ENCODE measurements around the gene PON3. TPM values are rescaled to one million over a fixed set of nuclear protein-coding genes. Genes with fewer than 3 reads are reported as not detected.

Gene PON3
- total RNA-seq, 1 donor from 2014 or later = not detected

DNA sequence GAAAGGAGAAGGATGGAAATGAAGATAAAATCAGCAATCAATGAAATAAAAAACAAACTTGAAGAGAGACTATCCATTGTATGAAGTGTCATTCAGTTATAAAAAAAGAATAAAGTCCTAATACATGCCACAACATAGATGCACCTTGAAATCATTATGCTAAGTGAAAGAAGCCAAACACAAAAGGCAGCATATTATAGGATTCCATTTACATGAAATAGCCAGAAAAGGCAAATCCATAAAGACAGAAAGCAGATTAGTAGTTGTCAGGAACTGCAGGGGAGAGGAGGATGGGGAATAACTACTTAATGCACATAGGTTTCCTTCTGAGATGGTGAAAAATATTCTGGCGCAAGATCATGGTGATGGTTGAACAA is 65.2 kb downstream of the PON3 start:
- H3K79me2 ChIP-seq (ENCODE audit: insufficient read depth, low read length) = no peaks in the 10 kb centered on the region
- H4K20me1 ChIP-seq (ENCODE audit: insufficient read depth, low read length) = no peaks in the 10 kb centered on the region
- no peak overlapping the region for H3K4me3 ChIP-seq (ENCODE audit: insufficient read depth, low read depth, low read length)
- H3K4me1 ChIP-seq (ENCODE audit: insufficient read depth, low read length) = peaks cover 7% of the 10 kb centered on the region
- no peaks in the 10 kb centered on the region for H3K36me3 Mint-ChIP-seq (ENCODE audit: low read depth, unreplicated experiment)
- TF ChIP-seq EZH2 (IDR thresholded peaks at IDR 0.05; ENCODE audit: insufficient read depth, low read length) = no peak
- TF ChIP-seq, protein P1, sequence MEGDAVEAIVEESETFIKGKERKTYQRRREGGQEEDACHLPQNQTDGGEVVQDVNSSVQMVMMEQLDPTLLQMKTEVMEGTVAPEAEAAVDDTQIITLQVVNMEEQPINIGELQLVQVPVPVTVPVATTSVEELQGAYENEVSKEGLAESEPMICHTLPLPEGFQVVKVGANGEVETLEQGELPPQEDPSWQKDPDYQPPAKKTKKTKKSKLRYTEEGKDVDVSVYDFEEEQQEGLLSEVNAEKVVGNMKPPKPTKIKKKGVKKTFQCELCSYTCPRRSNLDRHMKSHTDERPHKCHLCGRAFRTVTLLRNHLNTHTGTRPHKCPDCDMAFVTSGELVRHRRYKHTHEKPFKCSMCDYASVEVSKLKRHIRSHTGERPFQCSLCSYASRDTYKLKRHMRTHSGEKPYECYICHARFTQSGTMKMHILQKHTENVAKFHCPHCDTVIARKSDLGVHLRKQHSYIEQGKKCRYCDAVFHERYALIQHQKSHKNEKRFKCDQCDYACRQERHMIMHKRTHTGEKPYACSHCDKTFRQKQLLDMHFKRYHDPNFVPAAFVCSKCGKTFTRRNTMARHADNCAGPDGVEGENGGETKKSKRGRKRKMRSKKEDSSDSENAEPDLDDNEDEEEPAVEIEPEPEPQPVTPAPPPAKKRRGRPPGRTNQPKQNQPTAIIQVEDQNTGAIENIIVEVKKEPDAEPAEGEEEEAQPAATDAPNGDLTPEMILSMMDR (IDR thresholded peaks at IDR 0.05; ENCODE audit: insufficient read depth, low read depth, low read length) = no peak
- H3K9me3 Mint-ChIP-seq (ENCODE audit: unreplicated experiment) = no peaks in the 10 kb centered on the region
- H3K9ac ChIP-seq (ENCODE audit: low read length) = no peak overlapping the region
- no peaks in the 10 kb centered on the region for H3K36me3 ChIP-seq (ENCODE audit: insufficient read depth, low read length)
- FAIRE-seq (no peak), DNase-seq (ENCODE audit: low read depth) (no peak)
- H3K27me3 ChIP-seq (ENCODE audit: insufficient read depth, low read length) = no peaks in the 10 kb centered on the region
- no peak overlapping the region for H2AFZ ChIP-seq (ENCODE audit: low read depth, low read length)
- H3K27me3 Mint-ChIP-seq (ENCODE audit: low read depth, unreplicated experiment) = peaks cover 2% of the 10 kb centered on the region
- H3K27ac Mint-ChIP-seq (ENCODE audit: unreplicated experiment) = peak overlapping the region; percentile 41
- peaks cover 25% of the 10 kb centered on the region for H3K4me1 Mint-ChIP-seq (ENCODE audit: low read depth, unreplicated experiment)
- H3K4me2 ChIP-seq (ENCODE audit: low read length) = peak overlapping the region; percentile 48
- peaks cover 3% of the 10 kb centered on the region for H3K9me3 ChIP-seq (ENCODE audit: insufficient read depth, low read depth, low read length)
- no peak overlapping the region for H3K4me3 Mint-ChIP-seq (ENCODE audit: unreplicated experiment)
- no peak overlapping the region for H3K27ac ChIP-seq (ENCODE audit: low read depth, low read length)

DNA sequence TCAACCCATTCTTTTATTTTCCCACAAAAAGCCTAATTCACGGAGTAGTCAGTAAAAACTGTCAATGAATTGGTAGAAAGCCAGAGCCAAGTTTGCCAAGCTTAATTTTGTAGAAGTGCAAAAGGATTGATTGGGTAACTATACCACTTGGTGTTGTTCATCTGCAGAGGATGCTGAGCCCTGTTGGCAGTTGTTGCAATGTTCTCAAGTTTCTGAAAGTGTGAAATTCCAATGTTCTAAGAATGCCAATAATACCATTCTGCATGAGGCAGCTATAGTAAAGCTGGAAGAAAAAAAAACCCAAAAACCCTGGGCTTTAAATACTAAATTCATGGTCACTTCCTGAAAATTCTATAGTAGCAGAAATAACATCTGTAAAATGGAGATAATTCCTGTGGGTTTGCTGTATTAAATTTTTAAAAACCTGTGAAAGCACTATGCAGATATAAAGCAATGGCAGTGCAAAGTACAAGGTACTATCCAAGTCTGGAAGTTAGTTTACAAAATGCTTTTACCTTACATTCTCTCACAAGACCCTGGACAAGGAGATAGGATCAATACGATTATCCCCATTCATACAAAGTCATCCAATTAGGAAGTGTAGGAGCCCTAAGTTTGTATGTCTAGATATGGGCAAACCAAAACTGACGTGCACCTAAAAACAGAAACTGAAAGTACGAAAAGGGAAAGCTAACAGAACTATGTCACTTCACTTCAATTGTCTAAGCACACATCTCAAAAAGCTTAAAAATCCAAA is 65.8 kb downstream of the PON3 start:
- peaks cover 5% of the 10 kb centered on the region for H3K27me3 Mint-ChIP-seq (ENCODE audit: low read depth, unreplicated experiment)
- Histone ChIP-seq H3K9ac (ENCODE audit: low read length) (no peak overlapping the region), H4K20me1 (ENCODE audit: insufficient read depth, low read length) (no peaks in the 10 kb centered on the region), H3K9me3 (ENCODE audit: insufficient read depth, low read depth, low read length) (peaks cover 3% of the 10 kb centered on the region), H3K4me3 (ENCODE audit: insufficient read depth, low read depth, low read length) (no peak overlapping the region), H3K27me3 (ENCODE audit: insufficient read depth, low read length) (no peaks in the 10 kb centered on the region), H3K4me1 (ENCODE audit: insufficient read depth, low read length) (peaks cover 4% of the 10 kb centered on the region), H3K27ac (ENCODE audit: low read depth, low read length) (no peak overlapping the region), H3K79me2 (ENCODE audit: insufficient read depth, low read length) (no peaks in the 10 kb centered on the region), H2AFZ (ENCODE audit: low read depth, low read length) (no peak overlapping the region), H3K36me3 (ENCODE audit: insufficient read depth, low read length) (no peaks in the 10 kb centered on the region), H3K4me2 (ENCODE audit: low read length) (peak overlapping the region; percentile 48)
- TF ChIP-seq, protein P1 (IDR thresholded peaks at IDR 0.05; ENCODE audit: insufficient read depth, low read depth, low read length) = no peak
- no peak for TF ChIP-seq EZH2 (IDR thresholded peaks at IDR 0.05; ENCODE audit: insufficient read depth, low read length)
- no peaks in the 10 kb centered on the region for H3K9me3 Mint-ChIP-seq (ENCODE audit: unreplicated experiment)
- no peaks in the 10 kb centered on the region for H3K36me3 Mint-ChIP-seq (ENCODE audit: low read depth, unreplicated experiment)
- peak overlapping the region; percentile 41 for H3K27ac Mint-ChIP-seq (ENCODE audit: unreplicated experiment)
- DNase-seq (ENCODE audit: low read depth) (no peak), FAIRE-seq (peak; percentile 62)
- H3K4me1 Mint-ChIP-seq (ENCODE audit: low read depth, unreplicated experiment) = peaks cover 22% of the 10 kb centered on the region
- no peak overlapping the region for H3K4me3 Mint-ChIP-seq (ENCODE audit: unreplicated experiment)

DNA sequence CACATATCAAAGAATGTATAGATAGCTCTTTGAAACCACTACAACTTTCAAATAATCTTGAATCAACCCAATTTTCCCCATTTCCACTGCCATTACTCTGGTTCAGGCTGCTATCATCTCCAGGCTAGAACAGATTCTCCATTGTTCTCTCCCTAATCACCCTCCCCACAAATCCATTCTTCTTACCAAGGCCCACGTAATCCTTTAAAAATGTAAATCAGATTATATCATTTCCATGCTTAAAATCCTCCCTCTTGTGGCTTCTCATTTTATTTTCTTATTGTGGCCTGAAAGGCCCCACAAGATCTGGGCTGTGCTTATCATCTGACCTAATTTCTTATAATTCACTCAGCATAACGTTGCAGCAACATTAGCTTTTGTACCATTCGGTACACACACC is 68.8 kb downstream of the PON3 start:
- FAIRE-seq = no peak
- Histone ChIP-seq H3K27me3 (ENCODE audit: insufficient read depth, low read length) (peaks cover 2% of the 10 kb centered on the region), H3K9me3 (ENCODE audit: insufficient read depth, low read depth, low read length) (peaks cover 3% of the 10 kb centered on the region), H2AFZ (ENCODE audit: low read depth, low read length) (no peak overlapping the region), H3K79me2 (ENCODE audit: insufficient read depth, low read length) (no peaks in the 10 kb centered on the region), H4K20me1 (ENCODE audit: insufficient read depth, low read length) (no peaks in the 10 kb centered on the region), H3K36me3 (ENCODE audit: insufficient read depth, low read length) (no peaks in the 10 kb centered on the region), H3K9ac (ENCODE audit: low read length) (no peak overlapping the region), H3K4me1 (ENCODE audit: insufficient read depth, low read length) (no peaks in the 10 kb centered on the region), H3K27ac (ENCODE audit: low read depth, low read length) (no peak overlapping the region), H3K4me2 (ENCODE audit: low read length) (no peak overlapping the region), H3K4me3 (ENCODE audit: insufficient read depth, low read depth, low read length) (no peak overlapping the region)
- Mint-ChIP-seq H3K4me3 (ENCODE audit: unreplicated experiment) (no peak overlapping the region), H3K9me3 (ENCODE audit: unreplicated experiment) (no peaks in the 10 kb centered on the region), H3K27me3 (ENCODE audit: low read depth, unreplicated experiment) (peaks cover 11% of the 10 kb centered on the region), H3K4me1 (ENCODE audit: low read depth, unreplicated experiment) (peaks cover 16% of the 10 kb centered on the region), H3K36me3 (ENCODE audit: low read depth, unreplicated experiment) (no peaks in the 10 kb centered on the region), H3K27ac (ENCODE audit: unreplicated experiment) (no peak overlapping the region)
- peak; percentile 71 for DNase-seq (ENCODE audit: low read depth)
- TF ChIP-seq, protein P1 (IDR thresholded peaks at IDR 0.05; ENCODE audit: insufficient read depth, low read depth, low read length) = no peak
- no peak for TF ChIP-seq EZH2 (IDR thresholded peaks at IDR 0.05; ENCODE audit: insufficient read depth, low read length)
